GM21717 (cell line): ENCODE results near the gene SGCG.
"Not testable (repeated sequence)": the region's sequence is repeated elsewhere in the genome, so short reads cannot be mapped to it uniquely, and the experiment has no call there.

ENCODE experiments used
- ATAC-seq: cut with Tn5 transposase; IDR thresholded peaks from one replicate; pipeline ENCODE4 v1.9.1; 2021; ENCODE audit warnings: mild to moderate bottlenecking, moderate library complexity; ENCODE audit not compliant: unreplicated experiment

Gene SGCG

DNA sequence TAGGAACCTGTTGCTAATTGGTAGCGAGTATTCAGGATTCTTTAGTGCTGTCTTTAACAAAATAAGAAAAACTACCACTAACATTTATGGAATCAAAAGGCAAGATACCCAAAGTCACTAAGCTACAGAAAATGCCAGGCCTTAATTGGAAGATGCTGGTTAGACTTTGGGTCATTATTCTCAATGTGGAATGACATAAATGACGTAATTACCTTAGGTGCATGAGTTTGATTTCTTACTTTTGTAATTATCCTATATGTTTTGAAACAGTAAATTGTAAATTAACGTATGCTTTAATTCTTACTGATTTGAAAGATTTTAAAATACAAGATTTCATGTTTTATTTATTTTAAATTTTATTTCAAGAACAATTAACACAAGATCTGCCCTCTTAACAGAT, 25.0 kb downstream of the SGCG start:
- ATAC-seq, result no peak

DNA sequence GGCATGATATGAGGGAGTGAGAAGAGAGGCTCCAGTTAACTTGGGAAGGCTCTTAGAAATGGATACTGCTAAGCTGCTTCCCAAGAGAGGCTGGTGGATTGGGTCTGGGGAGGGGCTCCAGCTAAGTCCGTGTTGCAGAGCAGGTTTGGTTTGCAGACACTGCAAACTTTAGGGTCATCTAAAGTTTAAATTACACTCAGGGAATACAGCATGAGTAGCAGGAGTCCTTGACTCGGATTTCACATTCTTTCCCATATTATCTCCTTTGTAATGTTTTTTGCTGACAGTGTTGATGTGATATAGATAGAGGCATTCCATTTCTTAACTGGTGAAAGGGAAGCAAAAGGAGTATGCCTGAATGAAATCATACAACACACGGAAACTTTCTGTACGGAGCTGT, 31.9 kb downstream of the SGCG start:
- no peak for ATAC-seq

- no peak for ATAC-seq
These were observed 50.5 kb downstream of the SGCG start for GRCh38 chr13:23231241-23231640.

GRCh38 chr13:23235994-23236393, 55.2 kb downstream of the SGCG start:
- ATAC-seq, result no peak

DNA sequence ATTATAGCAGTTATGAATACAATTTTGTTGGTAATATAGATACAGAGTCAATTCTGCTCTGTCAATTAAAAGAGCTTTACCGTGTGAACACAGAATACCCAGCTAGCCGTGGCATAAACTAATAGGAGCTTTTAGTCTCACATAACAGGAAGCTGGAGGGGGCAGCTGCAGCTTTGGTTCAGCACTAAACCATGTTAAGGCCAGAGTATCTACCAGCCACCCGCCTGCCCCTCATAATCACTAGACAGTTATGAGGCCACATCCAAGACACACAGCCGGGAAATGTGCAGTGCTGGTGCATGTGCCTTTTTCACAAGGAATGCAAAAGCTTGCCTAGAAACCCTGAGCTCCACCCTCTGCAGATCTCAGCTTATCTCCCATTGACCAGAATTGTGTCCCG, 62.3 kb downstream of the SGCG start:
- no peak for ATAC-seq

DNA sequence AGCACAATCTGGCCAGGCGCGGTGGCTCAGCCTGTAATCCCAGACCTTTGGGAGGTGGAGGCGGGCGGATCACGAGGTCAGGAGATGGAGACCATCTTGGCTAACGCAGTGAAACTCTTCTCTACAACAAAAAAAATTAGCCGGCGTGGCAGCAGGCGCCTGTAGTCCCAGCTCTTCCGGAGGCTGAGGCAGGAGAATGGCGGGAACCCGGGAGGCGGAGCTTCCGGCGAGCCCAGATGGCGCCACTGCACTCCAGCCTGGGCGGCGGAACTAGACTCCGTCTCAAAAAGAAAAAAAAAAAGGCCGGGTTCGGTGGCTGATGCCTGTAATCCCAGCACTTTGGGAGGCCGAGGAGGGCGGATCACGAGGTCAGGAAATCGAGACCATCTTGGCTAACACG, 67.6 kb downstream of the SGCG start:
- ATAC-seq, result not testable (repeated sequence)

- no peak for ATAC-seq
These were observed 73.7 kb downstream of the SGCG start for GRCh38 chr13:23254506-23254905.

DNA sequence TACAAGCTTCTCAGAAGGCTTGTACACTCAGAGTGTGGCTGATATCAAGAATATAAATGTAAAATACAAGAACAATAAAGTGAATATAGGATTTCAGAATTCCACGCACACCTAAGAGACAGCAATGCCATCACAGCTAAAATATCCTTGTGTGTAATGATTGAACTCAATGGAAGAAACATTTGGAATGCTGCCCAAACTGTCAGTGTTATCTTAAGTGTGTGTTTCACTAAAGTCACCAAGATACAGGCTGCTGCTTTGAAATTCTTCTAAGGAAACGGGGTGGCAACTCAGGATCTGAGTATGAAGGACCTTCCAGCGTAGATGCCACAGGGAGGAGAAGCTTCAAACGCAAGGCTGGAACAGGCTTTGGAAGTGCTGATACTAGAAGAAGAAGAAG, 86.8 kb downstream of the SGCG start:
- ATAC-seq, result no peak

DNA sequence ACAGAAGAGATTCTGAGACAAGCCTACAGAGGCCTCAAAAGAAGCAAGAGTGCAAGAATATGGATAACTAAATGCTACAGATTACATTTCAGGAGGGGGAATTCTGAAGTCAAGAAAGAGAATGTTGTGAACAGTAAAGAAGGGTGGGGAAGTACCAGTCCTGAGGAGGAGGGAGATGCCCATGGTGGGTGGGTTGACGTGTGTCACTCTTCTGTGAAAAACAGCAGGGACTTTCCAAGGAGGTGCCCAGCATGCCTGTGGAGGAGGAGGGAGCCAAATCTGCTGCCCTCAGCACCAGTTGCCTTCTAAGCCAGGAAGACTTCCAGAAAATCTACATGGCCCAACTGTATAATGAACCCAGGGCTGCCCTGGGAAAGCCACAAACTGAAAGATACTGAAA, 87.7 kb downstream of the SGCG start:
- peak; percentile 90 for ATAC-seq

- ATAC-seq, result no peak
These were observed 90.6 kb downstream of the SGCG start for GRCh38 chr13:23271331-23271730.

DNA sequence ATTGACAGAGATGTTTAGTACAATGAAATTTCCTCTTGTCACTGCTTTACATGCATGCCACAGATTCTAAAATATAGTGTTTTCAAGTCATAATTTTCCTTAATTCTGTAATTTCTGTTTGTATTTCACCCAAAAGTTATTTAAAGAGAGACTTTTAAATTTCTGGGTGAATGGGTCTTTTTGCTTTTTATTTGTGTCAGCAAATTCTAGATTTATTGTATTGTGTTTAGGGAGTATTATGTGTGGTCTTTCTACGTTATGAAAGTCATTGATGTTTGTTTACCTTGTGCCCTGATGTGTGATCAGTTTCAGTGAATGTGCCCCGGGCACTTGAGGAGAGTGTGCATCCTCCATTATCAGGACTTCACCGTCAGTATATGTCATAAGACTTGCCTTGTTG, 92.7 kb downstream of the SGCG start:
- no peak for ATAC-seq

DNA sequence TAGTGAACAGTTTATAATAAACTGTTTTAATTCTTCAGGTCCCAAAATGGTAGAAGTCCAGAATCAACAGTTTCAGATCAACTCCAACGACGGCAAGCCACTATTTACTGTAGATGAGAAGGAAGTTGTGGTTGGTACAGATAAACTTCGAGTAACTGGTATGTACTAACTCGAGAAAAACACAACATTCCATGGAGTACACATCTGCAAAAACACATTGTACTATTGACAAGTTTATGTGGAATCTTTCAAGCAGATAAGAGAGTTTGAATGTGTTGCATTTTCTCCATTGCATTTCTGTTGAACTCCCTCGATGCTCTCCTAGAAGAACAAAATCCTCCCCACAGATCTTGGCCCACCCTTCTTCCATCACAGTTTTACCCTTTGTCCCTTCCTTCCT, 98.5 kb downstream of the SGCG start:
- ATAC-seq, result no peak

DNA sequence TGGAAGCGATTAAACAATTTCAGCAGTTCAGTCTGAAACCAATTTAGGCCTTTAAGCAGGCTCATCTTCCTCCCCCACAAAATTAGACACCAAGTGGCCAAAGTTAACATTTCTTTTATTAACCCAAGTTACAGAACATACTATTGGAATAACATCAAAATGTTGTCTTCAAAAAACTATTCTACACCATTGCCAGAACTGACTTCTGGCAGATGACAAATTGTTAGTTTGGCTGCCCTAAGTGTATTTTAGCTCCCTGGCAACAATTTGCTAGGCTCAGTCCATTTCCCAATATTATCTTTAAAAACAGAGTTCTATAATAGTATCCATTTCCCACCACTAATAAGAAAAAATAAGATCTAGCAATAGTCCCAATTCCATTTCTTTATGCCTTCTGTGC, 107.8 kb downstream of the SGCG start:
- no peak for ATAC-seq

GRCh38 chr13:23288995-23289394, 108.2 kb downstream of the SGCG start:
- no peak for ATAC-seq

GRCh38 chr13:23289917-23290357, 109.2 kb downstream of the SGCG start:
- no peak for ATAC-seq

- no peak for ATAC-seq
These were observed 111.8 kb downstream of the SGCG start for GRCh38 chr13:23292586-23292985.

DNA sequence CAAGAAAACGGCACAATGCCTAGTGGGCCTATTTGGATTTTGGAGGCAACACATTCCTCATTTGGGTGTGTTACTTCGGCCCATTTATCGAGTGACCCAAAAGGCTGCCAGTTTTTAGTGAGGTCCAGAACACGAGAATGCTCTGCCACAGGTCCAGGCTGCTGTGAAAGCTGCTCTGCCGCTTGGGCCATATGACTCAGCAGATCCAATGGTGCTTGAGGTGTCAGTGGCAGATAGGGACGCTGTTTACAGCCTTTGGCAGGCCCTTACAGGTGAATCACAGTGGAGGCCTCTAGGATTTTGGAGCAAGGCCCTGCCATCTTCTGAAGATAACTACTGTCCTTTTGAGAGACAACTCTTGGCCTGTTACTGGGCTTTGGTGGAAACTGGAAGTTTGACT, 134.1 kb downstream of the SGCG start:
- ATAC-seq, result not testable (repeated sequence)

DNA sequence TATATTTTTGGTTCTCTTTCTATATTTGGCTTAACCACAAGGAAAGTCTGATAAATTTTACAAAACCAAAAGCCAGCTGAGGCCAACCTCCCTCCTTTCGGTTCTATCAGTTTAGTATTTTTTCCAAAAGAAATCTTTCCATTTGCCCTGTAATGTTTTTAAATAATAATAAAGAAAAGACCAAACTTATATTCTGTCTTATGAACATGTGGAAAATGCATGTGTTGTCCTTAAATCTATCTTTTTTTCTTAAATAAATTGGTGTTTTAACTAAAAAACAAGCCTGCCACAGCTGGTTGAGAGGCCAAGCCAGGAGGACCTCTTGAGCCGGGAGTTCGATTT, 139.1 kb downstream of the SGCG start:
- ATAC-seq, result no peak

- ATAC-seq, result peak; percentile 15
These were observed 140.3 kb downstream of the SGCG start for GRCh38 chr13:23320926-23321534.

GRCh38 chr13:23321535-23322241, 140.9 kb downstream of the SGCG start:
- ATAC-seq, result peak; percentile 76

GRCh38 chr13:23322353-23323336, 141.9 kb downstream of the SGCG start:
- ATAC-seq, result no peak
